Karpas-422 (cell line): ENCODE measurements around the gene NAIP. TPM values are rescaled to one million over a fixed set of nuclear protein-coding genes. Genes with fewer than 3 reads are reported as not detected.
"Not testable (repeated sequence)": the region's sequence is repeated elsewhere in the genome, so short reads cannot be mapped to it uniquely, and the experiment has no call there.

Source experiments
- DNase-seq: peaks from one replicate; pipeline ENCODE4 v3.0.0-alpha.2; 2015
- H2AFZ ChIP-seq: fragments of 200-600 bp; sonication (generic); 2 replicates; pipeline ENCODE4 v1.6.1; 2014; ENCODE audit warnings: antibody characterized with exemption, low read length, mixed read lengths
- H3K27ac ChIP-seq: fragments of 200-600 bp; sonication (generic); 2 replicates; pipeline ENCODE4 v1.5.1; 2014; ENCODE audit warnings: mild to moderate bottlenecking, low read length, moderate library complexity
- H3K27me3 ChIP-seq: fragments of 200-600 bp; sonication (generic); 2 replicates; pipeline ENCODE4 v1.6.1; 2014; ENCODE audit warnings: low read length, mixed read lengths
- H3K36me3 ChIP-seq: fragments of 200-600 bp; sonication (generic); 2 replicates; pipeline ENCODE4 v1.6.1; 2014; ENCODE audit warnings: low read length, mixed read lengths; ENCODE audit not compliant: insufficient read depth
- H3K4me1 ChIP-seq: fragments of 200-600 bp; sonication (generic); 2 replicates; pipeline ENCODE4 v1.6.1; 2014; ENCODE audit warnings: mild to moderate bottlenecking, low read length, mixed read lengths
- H3K4me2 ChIP-seq: fragments of 200-600 bp; sonication (generic); 2 replicates; pipeline ENCODE4 v1.6.1; 2014; ENCODE audit warnings: low read length, low read depth, mild to moderate bottlenecking; ENCODE audit not compliant: poor library complexity, severe bottlenecking
- H3K4me3 ChIP-seq: fragments of 200-600 bp; sonication (generic); 2 replicates; pipeline ENCODE4 v1.5.1; 2014; ENCODE audit warnings: mild to moderate bottlenecking, antibody characterized with exemption, low read length, mixed read lengths
- H3K79me2 ChIP-seq: fragments of 200-600 bp; sonication (generic); 2 replicates; pipeline ENCODE4 v1.6.1; 2014; ENCODE audit warnings: mild to moderate bottlenecking, low read length, mixed read lengths
- H3K9ac ChIP-seq: fragments of 200-600 bp; sonication (generic); 2 replicates; pipeline ENCODE4 v1.6.0; 2014; ENCODE audit warnings: low read length
- H3K9me2 ChIP-seq: fragments of 200-600 bp; sonication (generic), shearing (Covaris generic); replicated peaks from 2 replicates; pipeline ENCODE4 v1.6.0; 2014; ENCODE audit warnings: mild to moderate bottlenecking, low read length, moderate library complexity; ENCODE audit not compliant: insufficient read depth
- H3K9me3 ChIP-seq: fragments of 300-700, 200-600 bp; sonication (generic); 2 replicates; pipeline ENCODE4 v1.6.1; 2014; ENCODE audit warnings: low read length, mixed read lengths
- H4K20me1 ChIP-seq: fragments of 200-600 bp; sonication (generic); 2 replicates; pipeline ENCODE4 v1.6.1; 2014; ENCODE audit warnings: mild to moderate bottlenecking, antibody characterized with exemption, low read length, low read depth; ENCODE audit not compliant: insufficient read depth
- total RNA-seq: library from RNA; depleted of rRNA; stranded (reverse); fragments of >200 nt; shearing (Covaris generic); gene quantifications from 2 replicates; pipeline ENCODE4 v1.2.3, GENCODE V29; 2014; ENCODE audit warnings: low replicate concordance; rRNA removed

The NAIP gene, protein sequence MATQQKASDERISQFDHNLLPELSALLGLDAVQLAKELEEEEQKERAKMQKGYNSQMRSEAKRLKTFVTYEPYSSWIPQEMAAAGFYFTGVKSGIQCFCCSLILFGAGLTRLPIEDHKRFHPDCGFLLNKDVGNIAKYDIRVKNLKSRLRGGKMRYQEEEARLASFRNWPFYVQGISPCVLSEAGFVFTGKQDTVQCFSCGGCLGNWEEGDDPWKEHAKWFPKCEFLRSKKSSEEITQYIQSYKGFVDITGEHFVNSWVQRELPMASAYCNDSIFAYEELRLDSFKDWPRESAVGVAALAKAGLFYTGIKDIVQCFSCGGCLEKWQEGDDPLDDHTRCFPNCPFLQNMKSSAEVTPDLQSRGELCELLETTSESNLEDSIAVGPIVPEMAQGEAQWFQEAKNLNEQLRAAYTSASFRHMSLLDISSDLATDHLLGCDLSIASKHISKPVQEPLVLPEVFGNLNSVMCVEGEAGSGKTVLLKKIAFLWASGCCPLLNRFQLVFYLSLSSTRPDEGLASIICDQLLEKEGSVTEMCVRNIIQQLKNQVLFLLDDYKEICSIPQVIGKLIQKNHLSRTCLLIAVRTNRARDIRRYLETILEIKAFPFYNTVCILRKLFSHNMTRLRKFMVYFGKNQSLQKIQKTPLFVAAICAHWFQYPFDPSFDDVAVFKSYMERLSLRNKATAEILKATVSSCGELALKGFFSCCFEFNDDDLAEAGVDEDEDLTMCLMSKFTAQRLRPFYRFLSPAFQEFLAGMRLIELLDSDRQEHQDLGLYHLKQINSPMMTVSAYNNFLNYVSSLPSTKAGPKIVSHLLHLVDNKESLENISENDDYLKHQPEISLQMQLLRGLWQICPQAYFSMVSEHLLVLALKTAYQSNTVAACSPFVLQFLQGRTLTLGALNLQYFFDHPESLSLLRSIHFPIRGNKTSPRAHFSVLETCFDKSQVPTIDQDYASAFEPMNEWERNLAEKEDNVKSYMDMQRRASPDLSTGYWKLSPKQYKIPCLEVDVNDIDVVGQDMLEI (N-terminal part only)
- 11.9 and 26.7 TPM in 2 replicates for total RNA-seq

DNA sequence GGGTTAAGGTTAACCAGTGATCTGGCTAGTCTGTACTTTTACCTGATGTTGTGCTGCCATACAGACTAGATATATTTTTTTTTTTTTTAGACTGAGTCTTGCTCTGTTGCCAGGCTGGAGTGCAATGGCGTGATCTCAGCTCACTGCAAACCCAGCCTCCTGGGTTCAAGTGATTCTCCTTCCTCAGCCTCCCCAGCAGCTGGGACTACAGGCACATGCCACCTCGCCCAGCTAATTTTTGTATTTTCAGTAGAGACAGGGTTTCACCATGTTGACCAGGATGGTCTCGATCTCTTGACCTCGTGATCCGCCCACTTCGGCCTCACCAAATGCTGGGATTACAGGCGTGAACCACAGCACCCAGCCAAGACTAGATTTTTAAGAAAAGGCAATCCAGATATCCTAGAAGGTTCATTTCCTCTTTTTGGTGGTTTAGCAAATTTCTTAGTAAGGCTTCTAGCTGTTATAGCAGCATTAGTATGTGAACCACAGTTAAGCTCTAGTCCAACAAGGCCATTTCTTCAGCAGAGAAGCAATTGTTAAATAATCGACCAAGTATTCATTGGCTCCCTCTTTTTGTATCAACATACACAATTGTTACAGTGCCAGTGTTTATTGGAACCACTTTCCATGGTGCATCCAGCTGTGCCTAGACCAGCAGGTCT is at the start of gene NAIP:
TSS of gene NAIP (minus strand) at position 51 of the 665 bp plus-strand sequence. CDS start 12,424 bp downstream, outside the sequence.
- H2AFZ ChIP-seq, H3K9ac ChIP-seq, H3K4me2 ChIP-seq, H3K4me3 ChIP-seq, DNase-seq, H3K9me3 ChIP-seq, H3K27me3 ChIP-seq, H3K27ac ChIP-seq, H3K4me1 ChIP-seq, H3K36me3 ChIP-seq, H3K9me2 ChIP-seq, H3K79me2 ChIP-seq, H4K20me1 ChIP-seq: not testable (repeated sequence)

DNA sequence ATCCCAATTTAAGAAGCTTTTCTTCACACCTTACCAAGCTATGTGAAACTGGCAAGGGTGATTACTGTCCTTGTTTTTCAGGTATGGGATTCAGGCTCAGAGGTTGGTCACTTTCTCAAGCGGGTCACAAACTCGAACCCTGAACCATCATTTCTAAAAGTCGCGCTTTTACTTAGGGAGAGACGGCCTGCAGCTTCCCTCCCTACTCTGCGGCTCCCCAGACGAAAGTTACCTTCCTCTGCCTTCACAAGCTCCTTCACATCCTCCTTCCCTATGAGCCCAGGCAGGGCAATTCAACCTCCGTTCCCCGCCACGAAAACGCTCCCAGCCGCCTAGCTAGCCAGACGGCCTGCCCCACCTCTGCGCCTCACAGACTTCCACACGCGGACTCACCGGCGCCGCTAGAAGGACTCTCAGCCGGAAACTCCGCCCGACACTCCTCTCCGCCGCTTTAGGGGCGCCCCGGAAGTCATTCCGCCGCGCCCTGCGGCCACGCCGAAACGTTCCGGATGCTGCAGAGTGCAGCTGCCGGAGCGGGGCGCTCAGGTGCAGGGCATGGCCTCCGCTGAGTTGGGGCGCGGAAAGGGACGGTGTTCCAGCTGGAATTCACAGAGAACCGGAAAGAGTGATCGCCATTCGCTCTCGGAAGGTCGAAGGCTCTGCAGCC is 42.3 kb upstream of the NAIP start, which contains the start of gene GTF2H2:
TSS of gene GTF2H2 (minus strand) at position 415 of the 667 bp plus-strand sequence. CDS start 4,913 bp downstream, outside the sequence.
- H3K4me3 ChIP-seq, H3K27ac ChIP-seq, H4K20me1 ChIP-seq, H3K4me1 ChIP-seq, H3K9ac ChIP-seq, H3K27me3 ChIP-seq, H3K4me2 ChIP-seq, H3K9me2 ChIP-seq, DNase-seq, H3K9me3 ChIP-seq, H2AFZ ChIP-seq, H3K36me3 ChIP-seq, H3K79me2 ChIP-seq: not testable (repeated sequence)

DNA sequence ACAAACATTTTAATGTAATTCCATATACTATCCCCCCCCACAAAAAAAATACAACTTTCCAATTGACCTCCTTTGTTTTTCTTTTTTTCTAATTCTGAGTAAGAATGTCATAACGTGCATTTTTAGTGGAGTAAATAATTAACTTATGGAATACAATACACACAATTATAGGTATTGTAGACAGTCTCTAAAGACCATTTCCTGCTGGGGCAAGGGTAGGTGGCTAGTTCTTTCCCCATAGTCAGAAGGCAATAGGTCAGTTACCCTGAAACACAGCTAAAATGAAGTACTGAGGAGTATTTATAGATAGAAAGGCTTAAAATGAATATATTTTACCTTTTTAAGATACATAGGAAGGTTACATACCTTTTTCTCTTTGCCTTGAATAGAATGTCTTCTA is 36.2 kb upstream of the NAIP start:
- H3K27me3 ChIP-seq, H3K27ac ChIP-seq, DNase-seq, H3K79me2 ChIP-seq, H3K4me3 ChIP-seq, H3K4me1 ChIP-seq, H3K9ac ChIP-seq, H3K9me3 ChIP-seq, H3K9me2 ChIP-seq, H2AFZ ChIP-seq, H3K4me2 ChIP-seq, H4K20me1 ChIP-seq, H3K36me3 ChIP-seq: not testable (repeated sequence)

DNA sequence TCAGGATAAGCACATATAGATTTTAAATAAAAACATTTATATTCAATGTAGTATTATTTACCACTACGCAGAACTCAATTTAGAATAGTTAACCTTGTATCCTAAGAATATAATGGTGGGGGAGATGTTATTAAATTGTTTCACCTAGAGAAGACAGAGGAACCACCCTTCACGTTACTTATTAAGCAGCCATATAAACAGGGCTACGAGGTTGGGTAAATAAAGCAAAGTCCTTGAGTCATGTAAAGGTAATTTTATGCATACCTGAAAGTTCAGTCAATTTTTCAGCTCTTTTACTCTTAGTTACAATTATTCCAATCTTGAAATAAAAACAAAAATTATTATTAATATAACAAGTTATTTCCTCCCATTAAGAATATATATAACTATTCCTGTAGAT is 34.3 kb upstream of the NAIP start:
- not testable (repeated sequence) for H4K20me1 ChIP-seq, H3K27me3 ChIP-seq, H3K9me2 ChIP-seq, H3K4me2 ChIP-seq, H3K36me3 ChIP-seq, H3K4me1 ChIP-seq, DNase-seq, H3K4me3 ChIP-seq, H2AFZ ChIP-seq, H3K9ac ChIP-seq, H3K79me2 ChIP-seq, H3K27ac ChIP-seq, H3K9me3 ChIP-seq

DNA sequence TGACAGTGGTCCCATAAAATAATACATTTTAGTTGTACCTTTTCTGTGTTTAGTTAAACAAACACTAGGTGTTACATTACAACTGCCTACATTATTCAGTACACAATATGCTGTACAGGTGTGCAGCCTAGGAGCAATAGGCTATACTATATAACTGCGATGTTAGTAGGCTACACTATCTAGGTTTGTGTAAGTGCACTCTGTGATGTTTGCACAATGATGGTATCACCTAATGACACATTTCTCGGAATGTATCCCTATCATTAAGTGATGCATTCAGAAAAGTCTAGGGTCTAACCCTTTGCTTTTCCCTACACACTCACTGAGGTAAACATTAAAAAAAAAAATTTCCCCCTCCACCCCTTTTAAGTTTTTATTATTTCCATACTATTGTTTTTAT is 19.7 kb upstream of the NAIP start:
- H3K9me3 ChIP-seq, H3K79me2 ChIP-seq, H3K4me2 ChIP-seq, H3K4me1 ChIP-seq, H3K36me3 ChIP-seq, H3K27me3 ChIP-seq, H4K20me1 ChIP-seq, H3K4me3 ChIP-seq, H2AFZ ChIP-seq, H3K9ac ChIP-seq, H3K9me2 ChIP-seq, DNase-seq, H3K27ac ChIP-seq: not testable (repeated sequence)

DNA sequence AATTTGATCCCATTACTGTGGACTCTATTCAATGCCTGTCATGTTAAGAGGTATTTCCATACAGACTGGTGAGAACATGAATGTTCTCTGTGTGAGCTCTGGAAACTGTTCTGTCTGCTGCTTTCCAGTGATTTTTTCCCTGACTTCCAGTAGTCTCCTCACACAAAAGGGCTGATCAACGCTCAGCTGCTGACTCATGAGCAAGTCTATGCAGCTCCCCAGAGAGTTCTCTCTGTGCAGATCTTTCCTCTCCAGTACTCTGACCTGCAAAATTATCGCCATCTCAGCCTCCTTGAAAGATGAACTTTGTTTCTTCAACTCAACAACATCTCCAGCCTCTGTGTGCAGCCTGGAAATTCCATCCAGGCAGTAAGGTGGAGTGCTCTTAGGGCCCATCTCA is 19.0 kb upstream of the NAIP start:
- H3K9me3 ChIP-seq, H3K27ac ChIP-seq, H3K36me3 ChIP-seq, H4K20me1 ChIP-seq, H3K27me3 ChIP-seq, H3K4me3 ChIP-seq, H3K4me1 ChIP-seq, H3K79me2 ChIP-seq, H2AFZ ChIP-seq, H3K9me2 ChIP-seq, H3K4me2 ChIP-seq, DNase-seq, H3K9ac ChIP-seq: not testable (repeated sequence)

DNA sequence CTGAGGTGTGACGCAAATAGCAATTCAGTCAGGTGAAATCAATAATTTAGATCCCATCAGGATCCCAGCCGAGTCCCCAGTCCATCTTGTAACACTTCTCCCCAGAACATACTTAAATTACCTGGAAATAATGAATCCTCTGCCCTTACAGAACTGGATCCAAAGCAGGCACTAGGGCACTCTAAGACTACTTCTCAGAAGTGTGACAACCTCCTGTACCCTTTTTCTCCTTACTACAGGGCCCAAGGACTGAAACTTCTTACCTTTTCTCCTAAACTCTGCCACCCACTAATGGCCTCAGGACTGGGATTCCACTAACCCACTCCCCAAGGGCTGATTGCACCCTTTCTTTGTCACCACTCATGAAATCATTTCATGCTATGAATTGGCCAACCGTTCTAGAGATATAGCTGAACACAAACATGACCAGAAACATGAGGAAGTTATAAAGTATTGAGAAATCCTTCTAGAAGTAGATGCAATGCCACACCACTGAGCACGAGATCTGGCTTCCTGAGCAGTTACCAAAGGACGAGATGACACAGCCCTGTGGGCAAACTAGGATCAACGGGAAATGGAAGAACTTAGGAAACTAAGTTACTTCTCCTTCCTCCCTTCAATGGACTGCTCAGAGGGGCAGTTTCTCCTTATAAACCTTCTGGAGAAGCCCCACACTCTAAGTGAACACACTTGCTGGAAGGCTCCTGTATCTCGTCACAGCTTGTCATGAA is 6.1 kb upstream of the NAIP start:
- H3K9me3 ChIP-seq, H3K79me2 ChIP-seq, H3K27ac ChIP-seq, H3K36me3 ChIP-seq, H3K9ac ChIP-seq, H3K27me3 ChIP-seq, H3K4me2 ChIP-seq, H3K9me2 ChIP-seq, H3K4me1 ChIP-seq, DNase-seq, H4K20me1 ChIP-seq, H3K4me3 ChIP-seq, H2AFZ ChIP-seq: not testable (repeated sequence)
